Fibroblast of skin of scalp (primary cell): Measurements from ENCODE around the gene RAPGEF1.
"Not testable (repeated sequence)": the region's sequence is repeated elsewhere in the genome, so short reads cannot be mapped to it uniquely, and the experiment has no call there.

Source experiments
- DNase-seq: peaks from one replicate; pipeline ENCODE4 v3.0.0-alpha.2; 2013

RAPGEF1 gene

DNA sequence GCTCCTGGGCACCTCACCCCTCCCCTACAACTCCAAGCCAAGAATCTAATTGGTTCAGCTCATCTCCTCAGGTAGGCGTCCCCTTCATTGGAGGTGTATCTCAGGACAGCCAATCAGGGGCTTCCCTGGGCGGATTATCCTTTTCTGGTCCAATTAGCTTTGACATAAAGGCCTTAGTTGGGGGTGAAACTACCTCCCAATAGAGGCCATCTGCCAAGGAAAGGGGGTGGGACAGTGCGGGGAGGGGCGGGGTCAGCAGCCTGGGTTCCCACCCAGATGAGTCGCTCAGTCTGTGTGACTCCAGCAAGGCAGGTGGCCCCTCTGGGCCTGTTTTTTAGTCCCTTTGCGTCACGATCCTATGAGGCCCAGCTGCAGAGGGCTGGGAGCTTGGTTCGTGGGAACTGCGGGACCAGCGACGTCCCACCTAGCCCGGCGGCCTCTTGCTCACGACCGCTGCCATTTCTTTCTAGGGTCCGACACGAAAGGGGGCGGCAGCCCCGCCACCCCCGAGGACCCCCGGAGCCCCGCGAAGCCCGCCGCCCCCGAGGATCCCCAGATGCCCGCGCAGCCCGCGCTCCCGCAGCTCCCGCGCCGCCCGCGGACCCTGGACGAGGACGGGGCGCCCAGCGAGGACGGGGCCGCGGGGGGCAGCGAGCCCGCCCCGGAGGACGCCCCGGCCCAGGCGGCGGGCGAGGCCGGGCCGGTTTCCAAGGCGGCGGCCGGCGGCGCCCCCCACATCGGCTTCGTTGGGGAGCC lies 185.6 kb downstream of the RAPGEF1 start:
- DNase-seq = no peak

DNA sequence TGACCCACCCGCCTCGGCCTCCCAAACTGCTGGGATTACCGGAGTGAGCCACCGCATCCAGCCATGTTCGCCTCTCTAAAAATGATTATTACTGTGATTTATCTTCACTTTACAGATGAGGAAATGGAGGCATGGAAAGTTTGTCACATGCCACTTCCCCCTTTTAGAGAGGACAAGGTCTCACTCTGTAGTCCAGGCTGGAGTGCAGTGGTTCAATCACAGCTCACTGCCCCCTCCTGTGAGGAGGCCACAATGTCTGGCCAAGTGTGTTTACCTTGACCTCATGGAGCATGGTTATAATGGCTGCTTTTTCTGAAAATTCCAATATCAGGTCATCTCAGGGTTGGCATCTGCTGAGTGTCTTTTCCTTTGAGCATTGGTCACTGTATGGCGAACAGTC lies 187.8 kb downstream of the RAPGEF1 start:
- no peak for DNase-seq

DNA sequence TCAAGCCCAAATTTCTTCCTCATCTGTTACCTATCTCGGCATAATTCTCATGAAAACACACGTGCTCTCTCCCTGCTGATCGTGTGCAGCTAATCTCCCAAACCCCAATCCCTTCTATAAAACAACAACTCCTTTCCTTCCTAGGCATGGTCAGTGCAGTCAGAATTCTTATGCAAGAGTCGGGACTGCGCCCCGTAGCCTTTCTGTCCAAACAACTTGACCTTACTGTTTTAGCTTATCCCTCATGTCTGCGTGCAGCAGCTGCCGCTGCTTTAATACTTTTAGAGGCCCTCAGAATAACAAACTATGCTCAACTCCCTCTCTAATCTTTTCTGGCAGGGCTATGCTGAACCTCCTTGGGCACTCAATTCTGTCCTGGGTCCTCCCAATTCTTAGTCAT lies 189.4 kb downstream of the RAPGEF1 start:
- not testable (repeated sequence) for DNase-seq

DNA sequence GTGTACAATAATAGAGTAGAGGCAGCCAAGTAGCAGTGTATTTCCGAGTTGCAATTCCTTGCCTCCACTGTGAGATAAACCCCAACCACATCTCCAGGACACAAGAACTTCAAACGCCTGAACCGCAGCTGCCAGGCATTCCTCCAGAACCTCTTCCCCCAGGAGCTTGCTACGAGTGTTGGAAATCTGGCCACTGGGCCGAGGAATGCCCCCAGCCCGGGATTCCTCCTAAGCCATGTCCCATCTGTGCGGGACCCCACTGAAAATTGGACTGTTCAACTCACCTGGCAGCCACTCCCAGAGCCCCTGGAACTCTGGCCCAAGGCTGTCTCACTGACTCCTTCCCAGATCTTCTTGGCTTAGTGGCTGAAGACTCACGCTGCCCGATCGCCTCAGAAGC lies 190.7 kb downstream of the RAPGEF1 start:
- DNase-seq = not testable (repeated sequence)

DNA sequence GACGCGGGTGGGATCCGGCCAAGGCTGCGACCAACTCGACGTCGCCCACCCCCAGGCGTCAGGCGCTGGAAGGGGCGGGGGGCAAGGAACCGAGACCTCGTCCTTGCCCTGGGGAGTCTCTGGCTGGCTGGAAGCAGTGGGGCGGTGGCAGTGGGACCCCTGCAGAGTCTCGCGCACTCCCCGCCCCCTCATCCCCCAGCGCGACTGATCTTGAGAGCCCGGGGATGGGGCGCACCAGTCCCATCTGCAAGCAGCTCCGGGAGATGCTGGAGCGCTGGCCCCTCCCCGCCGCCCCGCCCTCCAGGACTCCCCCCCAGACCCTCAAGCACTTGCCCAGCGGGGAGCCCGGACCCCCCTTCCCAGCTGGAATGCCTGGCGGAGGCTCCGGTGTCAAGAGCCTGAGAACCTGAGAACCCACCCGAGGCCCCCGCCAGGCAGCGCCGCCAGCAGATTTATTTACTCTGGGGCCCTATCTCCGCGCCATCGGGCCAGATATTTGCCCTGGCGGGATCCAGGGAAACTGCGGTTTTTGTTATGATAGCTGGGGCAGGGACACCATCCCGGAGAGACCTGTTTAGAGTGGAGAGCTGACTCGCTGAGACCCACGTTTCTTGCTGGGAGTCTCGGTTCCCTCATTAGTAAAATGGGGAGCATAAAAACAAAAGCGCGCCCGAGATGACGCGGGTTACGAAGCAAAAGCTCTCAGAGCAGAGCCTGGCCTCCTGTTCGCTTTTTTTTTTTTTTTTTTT lies 193.4 kb downstream of the RAPGEF1 start:
- no peak for DNase-seq

DNA sequence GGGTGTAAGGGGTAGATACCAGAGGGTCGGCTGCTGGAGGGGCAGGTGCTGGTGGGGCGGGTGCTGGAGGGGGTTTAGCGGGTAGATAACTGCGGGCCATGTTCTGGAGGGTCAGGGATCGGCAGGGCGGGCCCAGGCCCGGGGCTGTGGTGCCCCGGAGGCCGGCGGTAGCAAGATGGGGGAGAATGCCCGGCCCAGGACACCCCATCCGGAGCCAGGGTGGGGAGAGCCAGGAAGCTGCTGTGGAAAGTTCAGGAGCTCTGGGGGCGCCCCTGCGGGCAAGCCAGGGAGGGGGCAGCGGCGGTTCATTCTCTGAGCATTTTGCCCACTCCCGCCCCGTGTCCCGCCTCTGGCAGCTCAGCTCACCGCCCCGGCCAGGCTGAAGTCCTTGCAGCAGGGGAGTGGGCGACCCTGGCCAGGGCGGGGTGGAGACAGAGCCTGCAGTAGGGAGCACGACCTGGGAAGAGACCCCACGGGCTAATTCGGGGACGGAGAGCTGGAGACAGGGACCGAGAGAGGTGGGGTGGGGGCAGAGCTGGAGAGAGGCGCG lies 194.0 kb downstream of the RAPGEF1 start:
- no peak for DNase-seq

DNA sequence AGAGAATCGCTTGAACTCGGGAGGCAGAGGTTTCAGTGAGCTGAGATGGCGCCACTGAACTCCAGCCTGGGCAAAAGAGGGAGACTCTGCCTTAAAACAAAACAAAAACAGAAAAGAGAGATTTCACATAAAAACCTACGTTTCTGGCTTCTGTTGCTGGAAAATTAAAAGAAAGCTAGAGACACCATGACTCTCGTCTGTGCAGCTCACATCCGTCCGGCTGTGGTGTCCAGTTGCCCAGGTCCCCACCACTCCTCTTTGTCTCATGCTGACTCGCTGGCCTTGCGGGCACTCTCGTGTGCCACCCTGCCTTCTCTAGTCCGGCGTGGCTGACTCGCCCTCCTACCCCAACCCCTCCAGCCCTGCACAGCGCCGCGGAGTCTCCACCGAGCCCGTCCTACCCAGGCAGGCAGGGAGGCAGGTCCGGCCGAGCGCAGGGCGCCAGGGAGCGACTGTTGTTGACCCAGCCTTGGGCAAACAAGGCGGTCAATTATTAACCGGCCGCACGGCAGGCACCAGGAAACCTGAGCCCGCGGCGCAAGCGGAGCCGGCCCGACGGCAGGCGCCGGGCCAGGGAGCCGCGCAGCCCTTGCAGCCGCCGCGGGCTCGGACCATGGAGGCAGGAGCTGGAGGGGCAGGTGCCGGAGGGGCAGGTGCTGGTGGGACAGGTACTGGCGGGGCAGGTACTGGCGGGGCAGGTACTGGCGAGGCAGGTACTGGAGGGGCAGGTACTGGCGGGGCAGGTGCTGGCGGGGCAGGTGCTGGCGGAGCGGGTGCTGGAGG lies 194.7 kb downstream of the RAPGEF1 start, which contains the start of gene PRRT1B:
PRRT1B (plus strand) TSS at position 521 of the 783 bp plus-strand sequence; CDS start at position 614, 93 bp downstream.
- no peak for DNase-seq

DNA sequence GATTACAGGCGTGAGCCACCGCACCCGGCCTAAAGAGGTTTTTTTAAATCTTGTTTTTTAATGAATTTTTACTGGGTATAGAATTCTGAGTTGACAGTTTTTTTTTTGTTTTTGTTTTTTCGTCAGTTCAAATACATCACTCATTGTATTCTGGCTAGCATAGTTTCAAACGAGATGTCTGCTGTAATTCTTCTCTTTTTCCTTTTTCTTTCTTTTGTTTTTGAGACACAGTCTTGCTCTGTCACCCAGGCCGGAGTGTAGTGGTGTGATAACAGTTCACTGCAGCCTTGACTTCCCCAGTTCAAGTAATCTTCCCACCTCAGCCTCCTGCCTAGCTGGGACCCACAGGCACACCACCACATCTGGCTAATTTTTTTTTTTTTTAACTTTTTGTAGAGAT lies 196.7 kb downstream of the RAPGEF1 start:
- DNase-seq = no peak

DNA sequence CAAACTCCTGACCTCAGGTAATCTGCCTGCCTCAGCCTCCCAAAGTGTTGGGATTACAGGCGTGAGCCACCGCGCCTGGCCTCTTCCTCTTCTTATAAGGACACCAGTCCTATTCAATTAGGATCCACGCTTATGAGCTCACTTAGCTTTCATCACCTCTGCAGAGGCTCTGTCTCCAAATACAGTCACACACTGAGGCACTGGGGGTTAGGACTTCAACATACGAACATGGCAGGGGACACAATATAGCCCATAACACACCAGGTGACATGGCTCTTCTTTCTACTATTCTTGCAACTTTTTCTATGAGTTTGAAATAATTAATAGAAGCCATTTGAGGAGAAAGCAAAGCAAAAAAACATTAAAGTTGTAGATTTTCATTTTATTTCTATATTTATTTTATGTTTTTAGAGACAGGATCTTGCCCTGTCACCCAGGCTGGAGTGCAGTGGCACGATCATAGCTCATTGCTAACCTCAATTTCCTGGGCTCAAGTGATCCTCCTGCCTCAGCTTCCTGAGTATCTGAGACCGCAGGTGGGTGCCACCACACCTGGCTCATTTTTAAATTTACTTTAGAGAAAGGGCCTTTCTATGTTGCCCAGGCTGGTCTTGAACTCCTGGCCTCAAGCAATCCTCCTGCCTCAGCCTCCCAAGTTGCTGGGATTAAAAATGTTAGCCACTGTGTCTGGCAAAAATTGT lies 200.5 kb downstream of the RAPGEF1 start:
- no peak for DNase-seq

DNA sequence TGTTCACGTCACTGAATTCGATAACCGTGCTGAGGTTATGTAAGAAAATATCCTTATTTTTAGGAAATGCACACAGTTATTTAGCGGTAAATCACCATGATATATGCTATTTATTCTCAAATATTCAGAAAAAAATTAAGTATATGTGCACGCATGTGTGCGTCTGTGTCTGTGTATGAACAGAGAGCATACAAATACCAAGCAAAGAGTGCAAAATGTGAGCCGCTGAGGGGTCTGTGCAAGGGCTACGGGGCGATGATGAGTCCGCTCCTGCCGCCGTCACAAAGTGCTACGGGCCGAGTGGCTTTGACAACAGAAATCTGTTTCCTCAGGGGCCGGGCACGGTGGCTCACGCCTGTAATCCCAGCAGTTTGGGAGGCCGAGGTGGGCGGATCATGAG lies 201.9 kb downstream of the RAPGEF1 start:
- no peak for DNase-seq

DNA sequence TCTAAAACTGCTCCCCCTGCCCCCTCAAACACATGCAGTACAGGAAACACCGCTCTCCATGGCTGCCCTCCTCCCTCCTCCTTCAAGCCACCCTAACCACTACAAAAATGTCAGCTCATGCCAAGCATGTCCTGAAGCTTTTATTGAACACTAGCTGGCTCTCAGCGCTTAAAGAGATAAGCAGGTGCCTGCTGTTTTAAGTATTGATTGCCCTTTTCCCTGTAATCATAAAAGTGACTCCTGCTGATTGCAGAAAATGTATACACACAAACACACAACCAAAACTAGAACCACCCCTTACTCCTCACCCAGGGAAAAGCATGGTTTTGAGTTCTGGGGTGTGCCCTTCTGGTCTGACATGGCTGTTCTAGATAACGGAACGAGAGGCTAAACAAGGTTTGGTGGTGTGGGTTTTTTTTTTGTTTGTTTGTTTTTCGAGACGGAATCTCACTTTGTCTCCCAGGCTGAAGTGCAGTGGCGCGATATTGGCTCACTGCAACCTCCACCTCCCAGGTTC lies 205.1 kb downstream of the RAPGEF1 start:
- DNase-seq = no peak

DNA sequence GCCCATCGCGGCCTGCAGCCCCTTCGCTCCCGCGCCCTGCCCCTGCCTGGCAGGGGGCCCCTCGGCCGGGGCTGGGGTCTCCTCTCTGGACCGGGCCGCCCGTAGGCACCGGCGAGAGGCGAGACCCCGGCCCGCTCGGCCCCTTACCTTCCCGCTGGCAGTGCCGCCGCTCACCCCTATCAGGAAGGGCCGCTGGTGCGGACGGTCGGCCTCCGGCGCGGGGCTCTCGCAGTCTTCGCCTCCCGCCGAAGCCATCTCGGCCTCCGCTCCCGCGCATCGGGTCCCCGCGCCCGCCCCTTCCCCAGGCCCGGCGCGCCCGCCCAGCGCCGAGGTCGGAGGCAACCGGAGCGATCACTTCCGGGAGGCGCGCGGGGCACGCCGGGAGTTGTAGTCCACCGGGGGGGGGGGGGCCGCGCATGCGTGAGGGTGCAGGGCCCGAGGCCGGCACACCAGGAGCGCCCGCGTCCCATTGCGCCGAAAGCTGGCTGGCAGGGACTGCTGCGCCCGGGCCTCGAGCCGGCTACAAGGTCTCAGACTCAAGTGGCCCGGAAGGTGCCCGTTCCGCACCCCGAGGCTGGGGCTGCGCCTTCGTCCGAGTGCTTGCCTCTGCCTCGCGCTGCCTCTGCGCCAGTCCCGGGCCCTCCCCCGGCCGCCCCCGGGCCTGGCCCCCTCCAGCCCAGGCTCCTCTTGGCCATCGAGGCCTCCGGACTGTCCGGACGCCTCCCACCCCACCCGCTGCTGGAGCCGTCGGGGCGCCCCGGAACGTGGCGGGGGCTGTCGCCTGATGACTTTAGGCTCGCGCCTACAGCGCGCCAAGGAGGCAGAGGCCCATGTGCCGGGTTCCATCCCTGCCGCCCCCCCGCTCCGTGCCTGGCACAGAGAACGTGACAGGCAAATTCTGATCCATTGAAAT lies 208.7 kb downstream of the RAPGEF1 start, which contains the start of gene UCK1:
UCK1 (minus strand) TSS at position 344 of the 913 bp plus-strand sequence; CDS start at position 255, 89 bp downstream.
- DNase-seq = peak; percentile 84

DNA sequence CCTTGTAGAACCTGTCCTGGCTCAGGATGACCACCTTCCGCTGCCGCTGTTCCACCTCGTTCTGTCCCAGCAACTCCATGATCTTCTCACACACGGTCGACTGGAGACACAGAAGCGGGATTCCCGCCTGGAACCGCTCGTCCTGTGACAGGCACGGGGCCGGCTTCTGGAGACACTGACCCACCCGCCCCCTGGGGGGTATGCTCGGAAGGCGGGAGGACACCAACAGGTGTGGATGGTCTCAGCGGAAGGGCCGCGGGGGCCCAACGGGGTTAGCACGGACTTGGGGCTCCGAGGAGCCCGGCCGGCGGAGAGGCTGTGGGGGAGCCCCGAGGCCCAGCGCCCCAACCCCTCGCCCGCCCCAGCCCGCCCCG lies 209.3 kb downstream of the RAPGEF1 start:
- DNase-seq = peak; percentile 17

DNA sequence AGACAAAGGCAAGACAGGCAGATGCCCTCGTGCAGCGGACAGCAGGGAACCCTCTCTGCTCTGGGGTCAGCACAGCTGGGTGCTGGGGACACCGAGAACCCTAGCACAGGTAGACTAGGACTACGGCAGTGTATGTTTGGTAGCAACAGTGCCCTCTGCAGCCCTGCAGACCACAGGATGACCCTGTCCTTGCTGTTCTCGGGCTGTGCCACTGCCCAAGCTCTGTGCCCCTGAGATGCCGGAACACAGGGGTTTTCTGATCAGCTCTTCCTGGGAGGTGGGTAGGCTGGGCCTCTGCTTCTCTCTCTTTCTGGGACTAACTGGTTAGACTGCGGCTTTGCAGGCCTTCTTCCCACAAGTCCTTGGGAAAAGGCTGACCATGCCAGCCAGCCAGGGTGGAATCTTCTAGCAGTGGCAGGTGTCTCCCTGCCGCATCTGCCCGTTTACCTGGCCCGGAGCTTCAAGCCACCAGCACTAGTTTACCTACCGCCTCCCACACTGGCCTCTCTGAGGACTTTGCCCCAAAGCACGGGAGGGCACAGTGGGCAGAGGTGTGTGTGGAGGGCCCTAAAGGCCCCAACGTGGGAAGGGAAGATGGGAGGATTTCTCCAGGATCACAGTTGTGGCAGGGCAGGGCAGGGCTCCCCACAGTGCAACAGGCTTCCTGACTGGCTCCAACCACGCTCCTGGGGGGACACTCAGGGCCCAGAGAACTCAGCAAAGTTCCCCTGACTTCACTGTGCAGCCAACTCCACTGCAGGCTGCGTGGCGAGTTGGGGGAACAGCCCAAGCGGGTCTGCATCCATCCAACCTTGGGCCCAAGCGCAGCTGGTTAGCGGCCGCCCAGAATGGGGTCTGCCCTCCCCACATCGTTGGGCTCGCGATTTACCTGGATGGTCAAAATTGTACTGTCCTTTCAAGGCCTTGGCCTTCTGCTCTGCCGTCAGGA lies 210.0 kb downstream of the RAPGEF1 start:
- DNase-seq = no peak

DNA sequence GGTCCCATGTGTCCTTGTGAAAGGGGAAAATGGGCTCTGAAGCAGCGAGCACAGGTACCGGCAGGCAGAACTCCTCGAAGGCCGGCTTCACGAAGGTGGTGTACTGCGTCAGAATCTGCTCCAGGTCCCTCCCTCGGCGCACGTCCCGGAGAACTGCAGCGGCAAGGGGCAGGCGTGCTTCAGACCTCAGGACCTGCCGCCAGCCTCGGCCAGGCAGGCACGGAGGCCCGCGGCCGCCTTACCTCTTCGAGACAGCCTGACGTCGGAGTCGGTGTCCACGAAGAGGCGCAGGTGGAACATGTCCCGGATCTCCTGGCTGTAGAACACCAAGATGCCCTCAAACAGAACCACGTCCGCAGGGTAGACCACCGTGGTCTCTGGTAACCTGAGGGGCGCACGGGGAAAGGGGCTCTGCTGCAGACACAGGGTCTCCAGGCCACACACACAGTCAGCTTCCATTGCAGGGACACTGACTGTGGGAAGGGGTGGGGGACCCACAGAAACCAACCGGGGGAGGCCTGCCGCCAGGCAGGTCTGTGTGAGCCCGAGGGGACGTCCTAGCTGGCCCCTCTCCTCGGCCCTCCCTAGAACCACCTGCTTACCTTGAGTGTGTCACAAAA lies 210.9 kb downstream of the RAPGEF1 start:
- no peak for DNase-seq

DNA sequence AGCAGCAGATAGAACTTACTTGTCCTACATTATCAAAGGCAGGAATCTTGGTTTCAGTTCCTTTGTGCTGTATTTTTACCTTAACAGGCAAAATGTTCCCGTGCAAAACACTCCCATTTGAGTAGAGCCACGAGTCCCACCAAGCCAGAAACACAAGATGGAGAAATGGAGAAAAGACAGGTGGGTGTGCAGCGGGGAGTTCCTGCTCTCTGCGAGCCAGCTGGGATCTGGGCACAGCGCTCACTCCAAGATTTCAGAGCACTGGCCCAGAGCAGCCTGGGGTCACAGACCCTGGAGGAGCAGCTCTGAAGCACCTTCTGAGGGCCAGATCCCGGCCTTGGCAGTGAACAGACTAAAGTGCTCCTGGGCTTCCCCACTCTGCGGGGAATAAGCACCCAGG lies 211.7 kb downstream of the RAPGEF1 start:
- DNase-seq = no peak
